ENCODE data around the gene HSPA14.
A peak's percentile ranks its signal among the peaks of the same experiment; 100 is the strongest.
"Not testable (repeated sequence)": the region's sequence is repeated elsewhere in the genome, so short reads cannot be mapped to it uniquely, and the experiment has no call there.

HSPA14 gene

DNA sequence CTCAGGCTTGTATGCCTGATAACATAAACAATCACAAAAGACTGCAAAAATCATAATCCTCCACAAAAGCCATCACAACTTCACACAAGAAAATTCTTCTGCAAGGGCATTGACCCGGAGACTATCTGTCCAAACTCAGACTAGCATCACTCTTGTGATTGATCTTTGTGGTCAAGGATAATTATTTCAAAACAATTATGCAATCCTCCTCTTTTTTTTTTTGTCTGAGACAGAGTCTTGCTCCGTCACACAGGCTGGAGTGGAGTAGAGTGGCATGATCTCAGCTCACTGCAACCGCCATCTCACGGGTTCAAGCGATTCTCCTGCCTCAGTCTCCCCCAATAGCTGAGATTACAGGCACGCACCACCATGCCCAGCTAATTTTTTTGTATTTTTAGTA lies 22.4 kb upstream of the HSPA14 start:
- Histone ChIP-seq H2BK12ac (ENCODE audit: low read length) (no peak overlapping the region), H2AFZ (ENCODE audit: insufficient read depth, low read length, poor library complexity) (no peak overlapping the region), H3K36me3 (ENCODE audit: control insufficient read depth in 1 of 2, insufficient read depth in 2 of 2, low read length in 2 of 2) (no peaks in the 10 kb centered on the region), H2AK5ac (ENCODE audit: low read length) (no peak overlapping the region), H3K79me2 (ENCODE audit: control insufficient read depth, insufficient read depth, low read length, poor library complexity) (no peaks in the 10 kb centered on the region), H2BK120ac (ENCODE audit: insufficient read depth, low read length, poor library complexity) (no peak overlapping the region), H3K18ac (ENCODE audit: low read length) (no peak overlapping the region), H3K4ac (ENCODE audit: low read depth, low read length) (no peak overlapping the region), H3K14ac (ENCODE audit: low read length) (no peak overlapping the region), H3K4me2 (ENCODE audit: low read length) (no peak overlapping the region), H3K4me3 (ENCODE audit: low read depth, low read length) (no peak overlapping the region), H3K4me1 (ENCODE audit: control insufficient read depth in 1 of 2, insufficient read depth in 2 of 2, low read length in 2 of 2) (no peaks in the 10 kb centered on the region), H2BK5ac (ENCODE audit: low read depth, low read length, poor library complexity) (no peak overlapping the region), H3K9ac (ENCODE audit: low read length) (no peak overlapping the region), H4K8ac (ENCODE audit: low read depth, low read length) (no peak overlapping the region), H4K91ac (ENCODE audit: low read depth, low read length) (no peak overlapping the region), H3K79me1 (ENCODE audit: low read length) (no peaks in the 10 kb centered on the region), H4K12ac (ENCODE audit: low read depth, low read length) (no peak overlapping the region), H3K27ac (ENCODE audit: low read depth, low read length) (no peak overlapping the region), H3K27me3 (ENCODE audit: insufficient read depth, low read length) (no peaks in the 10 kb centered on the region), H3K9me3 (ENCODE audit: insufficient read depth, low read depth, low read length) (no peaks in the 10 kb centered on the region), H3K23ac (ENCODE audit: low read length) (no peak overlapping the region)
- WGBS (ENCODE audit: extremely low coverage, insufficient coverage, insufficient read length), result no CpG with 5 or more reads among the region's 6 CpGs
- DNase-seq, result no peak

DNA sequence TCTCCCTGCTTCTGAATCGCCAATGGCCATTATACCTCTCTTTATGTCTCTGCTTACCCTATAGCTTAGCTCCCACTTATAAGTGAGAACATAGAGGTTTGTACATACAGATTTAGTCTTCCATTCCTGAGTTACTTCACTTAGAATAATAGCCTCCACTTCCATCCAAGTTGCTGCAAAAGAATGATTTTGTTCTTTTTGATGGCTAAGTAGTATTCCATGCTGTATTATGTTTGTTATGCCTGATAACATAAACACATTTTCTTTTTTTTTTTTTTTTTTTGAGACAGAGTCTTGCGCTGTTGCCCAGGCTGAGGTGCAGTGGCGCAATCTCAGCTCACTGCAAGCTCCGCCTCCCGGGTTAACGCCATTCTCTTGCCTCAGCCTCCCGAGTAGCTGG lies 21.4 kb upstream of the HSPA14 start:
- H4K91ac ChIP-seq (ENCODE audit: low read depth, low read length); H3K36me3 ChIP-seq (ENCODE audit: control insufficient read depth in 1 of 2, insufficient read depth in 2 of 2, low read length in 2 of 2); H3K4me3 ChIP-seq (ENCODE audit: low read depth, low read length); H3K4ac ChIP-seq (ENCODE audit: low read depth, low read length); H3K79me1 ChIP-seq (ENCODE audit: low read length); H3K23ac ChIP-seq (ENCODE audit: low read length); H2BK120ac ChIP-seq (ENCODE audit: insufficient read depth, low read length, poor library complexity); H3K27ac ChIP-seq (ENCODE audit: low read depth, low read length); H3K9ac ChIP-seq (ENCODE audit: low read length); H3K9me3 ChIP-seq (ENCODE audit: insufficient read depth, low read depth, low read length); H4K12ac ChIP-seq (ENCODE audit: low read depth, low read length); H2AFZ ChIP-seq (ENCODE audit: insufficient read depth, low read length, poor library complexity); H2AK5ac ChIP-seq (ENCODE audit: low read length); H3K18ac ChIP-seq (ENCODE audit: low read length); H3K4me1 ChIP-seq (ENCODE audit: control insufficient read depth in 1 of 2, insufficient read depth in 2 of 2, low read length in 2 of 2); H2BK5ac ChIP-seq (ENCODE audit: low read depth, low read length, poor library complexity); H3K27me3 ChIP-seq (ENCODE audit: insufficient read depth, low read length); H4K8ac ChIP-seq (ENCODE audit: low read depth, low read length); H3K4me2 ChIP-seq (ENCODE audit: low read length); H3K14ac ChIP-seq (ENCODE audit: low read length); H3K79me2 ChIP-seq (ENCODE audit: control insufficient read depth, insufficient read depth, low read length, poor library complexity); H2BK12ac ChIP-seq (ENCODE audit: low read length); DNase-seq: not testable (repeated sequence)
- WGBS (ENCODE audit: extremely low coverage, insufficient coverage, insufficient read length), result no CpG with 5 or more reads among the region's 7 CpGs

DNA sequence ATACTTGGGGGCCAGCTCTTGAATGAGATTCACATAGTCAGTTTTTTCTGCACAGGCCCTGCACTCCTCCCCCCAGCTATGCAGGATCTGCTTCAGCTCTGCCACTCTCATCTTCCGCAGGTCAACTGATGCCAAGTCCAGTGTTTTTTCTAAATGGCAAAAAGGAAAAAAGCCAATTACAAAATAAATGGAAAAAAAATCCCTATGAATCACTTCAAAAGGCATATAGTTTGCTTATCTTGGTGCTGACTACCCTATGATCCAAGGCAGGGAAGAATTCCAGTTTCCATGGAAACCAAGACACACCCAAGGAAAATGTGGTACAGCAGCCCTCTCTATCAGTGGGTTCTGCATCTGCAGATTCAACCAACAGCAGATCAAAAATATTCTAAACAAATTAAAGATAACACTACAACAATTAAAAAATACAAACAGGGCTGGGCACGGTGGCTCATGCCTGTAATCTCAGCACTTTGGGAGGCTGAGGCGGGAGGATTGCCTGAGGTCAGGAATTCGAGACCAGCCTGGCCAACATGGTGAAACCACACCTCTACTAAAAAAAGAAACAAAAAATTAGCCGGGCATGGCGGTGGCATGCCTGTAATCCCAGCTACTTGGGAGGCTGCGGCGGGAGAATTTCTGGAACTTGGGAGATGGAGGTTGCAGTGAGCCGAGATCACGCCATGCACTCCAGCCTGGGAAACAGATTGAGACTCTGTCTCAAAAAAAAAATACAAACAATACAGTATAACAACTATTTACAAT lies 17.9 kb upstream of the HSPA14 start:
- no peak overlapping the region for H2AK5ac ChIP-seq (ENCODE audit: low read length)
- peak; percentile 86 to 95 for DNase-seq
- no peak overlapping the region for H2AFZ ChIP-seq (ENCODE audit: insufficient read depth, low read length, poor library complexity)
- no peak overlapping the region for H3K4me2 ChIP-seq (ENCODE audit: low read length)
- H3K27ac ChIP-seq (ENCODE audit: low read depth, low read length), result no peak overlapping the region
- WGBS (ENCODE audit: extremely low coverage, insufficient coverage, insufficient read length), result no CpG with 5 or more reads among the region's 10 CpGs
- H3K4me1 ChIP-seq (ENCODE audit: control insufficient read depth in 1 of 2, insufficient read depth in 2 of 2, low read length in 2 of 2), result no peaks in the 10 kb centered on the region
- no peak overlapping the region for H3K4ac ChIP-seq (ENCODE audit: low read depth, low read length)
- no peak overlapping the region for H3K23ac ChIP-seq (ENCODE audit: low read length)
- no peaks in the 10 kb centered on the region for H3K79me1 ChIP-seq (ENCODE audit: low read length)
- no peak overlapping the region for H3K18ac ChIP-seq (ENCODE audit: low read length)
- no peak overlapping the region for H3K4me3 ChIP-seq (ENCODE audit: low read depth, low read length)
- no peaks in the 10 kb centered on the region for H3K79me2 ChIP-seq (ENCODE audit: control insufficient read depth, insufficient read depth, low read length, poor library complexity)
- H3K14ac ChIP-seq (ENCODE audit: low read length), result no peak overlapping the region
- H3K9ac ChIP-seq (ENCODE audit: low read length), result no peak overlapping the region
- H3K27me3 ChIP-seq (ENCODE audit: insufficient read depth, low read length), result no peaks in the 10 kb centered on the region
- no peak overlapping the region for H2BK12ac ChIP-seq (ENCODE audit: low read length)
- H3K9me3 ChIP-seq (ENCODE audit: insufficient read depth, low read depth, low read length), result no peaks in the 10 kb centered on the region
- no peak overlapping the region for H2BK5ac ChIP-seq (ENCODE audit: low read depth, low read length, poor library complexity)
- H2BK120ac ChIP-seq (ENCODE audit: insufficient read depth, low read length, poor library complexity), result no peak overlapping the region
- no peak overlapping the region for H4K91ac ChIP-seq (ENCODE audit: low read depth, low read length)
- no peak overlapping the region for H4K8ac ChIP-seq (ENCODE audit: low read depth, low read length)
- no peak overlapping the region for H4K12ac ChIP-seq (ENCODE audit: low read depth, low read length)
- no peaks in the 10 kb centered on the region for H3K36me3 ChIP-seq (ENCODE audit: control insufficient read depth in 1 of 2, insufficient read depth in 2 of 2, low read length in 2 of 2)

DNA sequence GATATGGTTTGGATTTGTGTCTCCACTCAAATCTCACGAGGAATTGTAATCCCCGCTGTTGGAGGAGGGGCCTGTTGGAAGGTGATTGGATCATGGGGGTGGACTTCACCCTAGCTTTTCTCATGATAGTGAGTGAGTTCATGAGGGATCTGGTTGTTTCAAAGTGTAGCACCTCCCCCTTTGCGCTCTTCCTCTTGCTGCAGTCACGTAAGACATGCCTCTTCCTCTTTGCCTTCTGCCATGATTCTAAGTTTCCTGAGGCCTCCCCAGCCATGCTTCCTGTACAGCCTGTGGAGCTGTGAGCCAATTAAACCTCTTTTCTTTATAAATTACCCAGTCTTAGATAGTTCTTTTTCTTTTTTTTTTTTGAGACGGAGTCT lies 17.3 kb upstream of the HSPA14 start:
- no peak overlapping the region for H3K4me2 ChIP-seq (ENCODE audit: low read length)
- H4K91ac ChIP-seq (ENCODE audit: low read depth, low read length), result no peak overlapping the region
- no peaks in the 10 kb centered on the region for H3K79me1 ChIP-seq (ENCODE audit: low read length)
- H3K14ac ChIP-seq (ENCODE audit: low read length), result no peak overlapping the region
- H2BK5ac ChIP-seq (ENCODE audit: low read depth, low read length, poor library complexity), result no peak overlapping the region
- no peaks in the 10 kb centered on the region for H3K9me3 ChIP-seq (ENCODE audit: insufficient read depth, low read depth, low read length)
- no peak overlapping the region for H4K8ac ChIP-seq (ENCODE audit: low read depth, low read length)
- no peak overlapping the region for H3K23ac ChIP-seq (ENCODE audit: low read length)
- no peak overlapping the region for H2AK5ac ChIP-seq (ENCODE audit: low read length)
- H3K9ac ChIP-seq (ENCODE audit: low read length), result no peak overlapping the region
- H2AFZ ChIP-seq (ENCODE audit: insufficient read depth, low read length, poor library complexity), result no peak overlapping the region
- no peaks in the 10 kb centered on the region for H3K79me2 ChIP-seq (ENCODE audit: control insufficient read depth, insufficient read depth, low read length, poor library complexity)
- H3K27ac ChIP-seq (ENCODE audit: low read depth, low read length), result no peak overlapping the region
- H3K4me1 ChIP-seq (ENCODE audit: control insufficient read depth in 1 of 2, insufficient read depth in 2 of 2, low read length in 2 of 2), result no peaks in the 10 kb centered on the region
- H2BK120ac ChIP-seq (ENCODE audit: insufficient read depth, low read length, poor library complexity), result no peak overlapping the region
- peak; percentile 66 to 75 for DNase-seq
- H3K4me3 ChIP-seq (ENCODE audit: low read depth, low read length), result no peak overlapping the region
- no peaks in the 10 kb centered on the region for H3K36me3 ChIP-seq (ENCODE audit: control insufficient read depth in 1 of 2, insufficient read depth in 2 of 2, low read length in 2 of 2)
- H3K18ac ChIP-seq (ENCODE audit: low read length), result no peak overlapping the region
- H3K27me3 ChIP-seq (ENCODE audit: insufficient read depth, low read length), result no peaks in the 10 kb centered on the region
- no peak overlapping the region for H3K4ac ChIP-seq (ENCODE audit: low read depth, low read length)
- H4K12ac ChIP-seq (ENCODE audit: low read depth, low read length), result no peak overlapping the region
- WGBS (ENCODE audit: extremely low coverage, insufficient coverage, insufficient read length), result no CpG with 5 or more reads among the region's 5 CpGs
- no peak overlapping the region for H2BK12ac ChIP-seq (ENCODE audit: low read length)
